ENCODE measurements around the gene CPT1B. TPM values are rescaled to one million over a fixed set of nuclear protein-coding genes. Genes with fewer than 3 reads are reported as not detected.

Gene CPT1B
- total RNA-seq, 2 donors from 2014 or later: 83.5 to 105 TPM

DNA sequence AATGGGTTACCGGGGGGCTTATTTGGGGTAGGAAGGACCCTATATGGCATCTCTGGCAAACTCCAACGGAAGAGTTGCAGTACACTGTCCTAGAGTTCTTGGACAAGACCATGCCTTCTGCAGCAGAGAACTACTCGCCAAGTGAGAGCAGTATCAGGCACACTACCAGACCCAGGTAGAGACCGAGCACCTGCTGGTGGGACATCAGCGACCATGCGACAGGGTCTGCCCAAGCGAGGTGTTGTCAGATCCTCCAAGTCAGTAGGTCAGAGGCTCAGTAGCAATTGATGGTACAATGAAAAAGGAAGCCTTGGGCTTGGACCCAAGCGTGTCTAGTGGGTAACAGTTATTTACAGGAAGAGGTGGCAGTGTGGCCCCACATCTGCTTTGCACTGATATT, 7.6 kb upstream of the CPT1B start:
- H3K27me3 ChIP-seq (ENCODE audit: control insufficient read depth, insufficient read depth, low read length, poor library complexity, severe bottlenecking): peaks cover 15% of the 10 kb centered on the region
- peaks cover 12% of the 10 kb centered on the region for H3K4me1 Mint-ChIP-seq
- H3K4me1 ChIP-seq (ENCODE audit: control insufficient read depth, insufficient read depth, low read length): peaks cover 6% of the 10 kb centered on the region
- no peak overlapping the region for H3K27ac ChIP-seq (ENCODE audit: low read depth, low read length)
- H3K36me3 ChIP-seq (ENCODE audit: control insufficient read depth, insufficient read depth, low read length): no peaks in the 10 kb centered on the region
- WGBS, 2 experiments (ENCODE audit: insufficient coverage in 1 of 2, insufficient read length in 1 of 2): 93 to 98% methylated on average over 7 to 8 of the region's 8 CpGs
- H3K9me3 ChIP-seq (ENCODE audit: control insufficient read depth, low read length): no peaks in the 10 kb centered on the region
- no peak overlapping the region for H3K27ac Mint-ChIP-seq
- H3K9ac ChIP-seq (ENCODE audit: extremely low read depth, low read length, poor library complexity, severe bottlenecking): no peak overlapping the region
- H3K4me3 Mint-ChIP-seq: no peak overlapping the region
- no peak for DNase-seq
- no peaks in the 10 kb centered on the region for H3K9me3 Mint-ChIP-seq
- H3K4me3 ChIP-seq (ENCODE audit: low read length): no peak overlapping the region
- TF ChIP-seq, protein P1, sequence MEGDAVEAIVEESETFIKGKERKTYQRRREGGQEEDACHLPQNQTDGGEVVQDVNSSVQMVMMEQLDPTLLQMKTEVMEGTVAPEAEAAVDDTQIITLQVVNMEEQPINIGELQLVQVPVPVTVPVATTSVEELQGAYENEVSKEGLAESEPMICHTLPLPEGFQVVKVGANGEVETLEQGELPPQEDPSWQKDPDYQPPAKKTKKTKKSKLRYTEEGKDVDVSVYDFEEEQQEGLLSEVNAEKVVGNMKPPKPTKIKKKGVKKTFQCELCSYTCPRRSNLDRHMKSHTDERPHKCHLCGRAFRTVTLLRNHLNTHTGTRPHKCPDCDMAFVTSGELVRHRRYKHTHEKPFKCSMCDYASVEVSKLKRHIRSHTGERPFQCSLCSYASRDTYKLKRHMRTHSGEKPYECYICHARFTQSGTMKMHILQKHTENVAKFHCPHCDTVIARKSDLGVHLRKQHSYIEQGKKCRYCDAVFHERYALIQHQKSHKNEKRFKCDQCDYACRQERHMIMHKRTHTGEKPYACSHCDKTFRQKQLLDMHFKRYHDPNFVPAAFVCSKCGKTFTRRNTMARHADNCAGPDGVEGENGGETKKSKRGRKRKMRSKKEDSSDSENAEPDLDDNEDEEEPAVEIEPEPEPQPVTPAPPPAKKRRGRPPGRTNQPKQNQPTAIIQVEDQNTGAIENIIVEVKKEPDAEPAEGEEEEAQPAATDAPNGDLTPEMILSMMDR (conservative IDR thresholded peaks at IDR 0.05): no peak
- no peaks in the 10 kb centered on the region for H3K36me3 Mint-ChIP-seq (ENCODE audit: low read depth)
- H3K27me3 Mint-ChIP-seq (ENCODE audit: insufficient read depth): peaks cover 38% of the 10 kb centered on the region

DNA sequence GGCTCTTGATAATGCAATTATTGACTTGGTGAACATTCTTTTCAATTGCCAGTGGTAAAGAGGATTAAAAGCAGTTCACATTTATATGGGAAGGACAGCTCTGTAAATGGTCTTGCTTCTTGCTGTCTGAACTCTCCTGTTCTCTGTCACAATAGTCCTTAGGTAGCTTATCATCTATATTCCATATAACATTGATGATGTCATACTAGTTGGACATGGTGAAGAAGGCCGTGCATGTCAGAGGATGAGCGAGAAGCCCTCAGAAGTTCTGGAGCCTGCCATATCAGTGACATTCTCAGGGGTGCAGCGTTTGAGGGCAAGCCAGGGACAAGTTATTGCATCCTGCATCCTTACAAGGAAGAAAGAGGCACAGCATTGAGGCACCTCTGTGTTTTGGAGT, 7.0 kb upstream of the CPT1B start:
- Mint-ChIP-seq H3K27ac (no peak overlapping the region), H3K36me3 (ENCODE audit: low read depth) (peaks cover 4% of the 10 kb centered on the region), H3K27me3 (ENCODE audit: insufficient read depth) (peaks cover 33% of the 10 kb centered on the region), H3K4me3 (no peak overlapping the region), H3K4me1 (peaks cover 12% of the 10 kb centered on the region), H3K9me3 (no peaks in the 10 kb centered on the region)
- DNase-seq: no peak
- peaks cover 6% of the 10 kb centered on the region for H3K4me1 ChIP-seq (ENCODE audit: control insufficient read depth, insufficient read depth, low read length)
- peaks cover 3% of the 10 kb centered on the region for H3K36me3 ChIP-seq (ENCODE audit: control insufficient read depth, insufficient read depth, low read length)
- TF ChIP-seq, protein P1 (conservative IDR thresholded peaks at IDR 0.05): no peak
- no peaks in the 10 kb centered on the region for H3K9me3 ChIP-seq (ENCODE audit: control insufficient read depth, low read length)
- no peak overlapping the region for H3K4me3 ChIP-seq (ENCODE audit: low read length)
- 92 to 95% methylated on average over 3 of the region's 3 CpGs for WGBS, 2 experiments (ENCODE audit: insufficient coverage in 1 of 2, insufficient read length in 1 of 2)
- H3K27ac ChIP-seq (ENCODE audit: low read depth, low read length): no peak overlapping the region
- H3K9ac ChIP-seq (ENCODE audit: extremely low read depth, low read length, poor library complexity, severe bottlenecking): no peak overlapping the region
- peaks cover 9% of the 10 kb centered on the region for H3K27me3 ChIP-seq (ENCODE audit: control insufficient read depth, insufficient read depth, low read length, poor library complexity, severe bottlenecking)

DNA sequence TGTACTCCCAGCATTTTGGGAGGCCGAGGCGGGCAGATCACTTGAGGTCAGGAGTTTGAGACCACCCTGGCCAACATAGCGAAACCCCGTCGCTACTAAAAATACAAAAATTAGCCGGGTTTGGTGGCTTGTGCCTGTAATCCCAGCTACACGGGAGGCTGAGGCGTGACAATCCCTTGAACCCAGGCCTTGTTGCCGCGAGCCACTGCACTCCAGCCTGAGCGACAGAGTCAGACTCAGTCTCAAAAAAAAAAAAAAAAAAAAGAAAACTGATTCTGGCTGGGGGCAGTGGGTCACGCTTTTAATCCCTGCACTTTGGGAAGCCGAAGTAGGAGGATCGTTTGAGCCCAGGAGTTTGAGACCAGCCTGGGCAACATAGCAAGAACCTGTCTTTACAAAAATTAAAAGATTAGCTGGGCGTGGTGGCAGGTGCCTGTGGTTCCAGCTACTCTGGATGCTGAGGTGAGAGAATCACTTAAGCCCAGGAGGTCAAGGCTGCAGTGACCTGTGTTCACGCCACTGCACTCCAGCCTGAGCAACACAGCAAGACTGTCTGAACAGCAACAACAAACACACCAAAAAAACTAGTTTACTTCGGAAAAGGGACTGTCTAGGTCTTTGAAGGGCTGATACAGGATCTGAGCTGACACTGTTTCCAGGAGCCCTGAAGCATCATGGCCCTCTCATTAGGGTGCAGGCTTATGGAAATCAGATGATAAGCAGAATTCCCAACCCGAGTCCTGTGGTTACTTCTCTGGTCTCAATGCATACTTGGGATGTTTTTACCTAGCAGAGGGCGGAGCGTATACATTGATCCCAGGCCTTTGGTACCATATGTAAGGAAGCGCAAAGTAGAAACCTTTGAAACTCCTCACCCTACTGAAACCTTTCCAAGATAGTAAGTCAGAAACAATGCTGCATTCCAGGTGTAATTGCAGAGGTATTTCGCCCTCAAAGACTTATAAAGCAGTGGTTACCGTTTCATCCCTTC, 6.2 kb upstream of the CPT1B start:
- TF ChIP-seq, protein P1 (conservative IDR thresholded peaks at IDR 0.05): no peak
- H3K27me3 ChIP-seq (ENCODE audit: control insufficient read depth, insufficient read depth, low read length, poor library complexity, severe bottlenecking): peaks cover under 1% of the 10 kb centered on the region
- DNase-seq: peak; percentile 66
- H3K4me1 ChIP-seq (ENCODE audit: control insufficient read depth, insufficient read depth, low read length): peaks cover 6% of the 10 kb centered on the region
- H3K4me3 ChIP-seq (ENCODE audit: low read length): peak overlapping the region; percentile 95
- 89 to 90% methylated on average over 20 to 23 of the region's 23 CpGs for WGBS, 2 experiments (ENCODE audit: insufficient coverage in 1 of 2, insufficient read length in 1 of 2)
- H3K27ac Mint-ChIP-seq: no peak overlapping the region
- no peak overlapping the region for H3K9ac ChIP-seq (ENCODE audit: extremely low read depth, low read length, poor library complexity, severe bottlenecking)
- H3K36me3 Mint-ChIP-seq (ENCODE audit: low read depth): peaks cover 10% of the 10 kb centered on the region
- peaks cover 24% of the 10 kb centered on the region for H3K27me3 Mint-ChIP-seq (ENCODE audit: insufficient read depth)
- H3K9me3 Mint-ChIP-seq: no peaks in the 10 kb centered on the region
- H3K9me3 ChIP-seq (ENCODE audit: control insufficient read depth, low read length): no peaks in the 10 kb centered on the region
- H3K36me3 ChIP-seq (ENCODE audit: control insufficient read depth, insufficient read depth, low read length): peaks cover 12% of the 10 kb centered on the region
- peak overlapping the region; percentile 72 for H3K4me3 Mint-ChIP-seq
- no peak overlapping the region for H3K27ac ChIP-seq (ENCODE audit: low read depth, low read length)
- H3K4me1 Mint-ChIP-seq: peaks cover 12% of the 10 kb centered on the region

All from endodermal cell (in vitro differentiated cells).